Gastrocnemius medialis (tissue), 4 donors: Measurements from ENCODE around the gene LCE3E.

Experiments
- CTCF ChIP-seq, 5 experiments: fragments of 450-650 bp in 3 of 5; fragments of 200-600 bp in 2 of 5; sonication (generic) in 2 of 5; IDR thresholded peaks in 4 of 5; conservative IDR thresholded peaks in 1 of 5; 1 replicate in 4 of 5; 2 replicates in 1 of 5; pipeline ENCODE4 v1.5.1; 2016 to 2019; ENCODE audit warnings: antibody characterized with exemption in 5 of 5, mild to moderate bottlenecking in 3 of 5, moderate library complexity in 3 of 5
- POLR2A ChIP-seq, 2 donors: fragments of 450-650 bp; IDR thresholded peaks; one replicate each; pipeline ENCODE4 v1.6.1; 2017; ENCODE audit warnings: antibody characterized with exemption in 2 of 2, mild to moderate bottlenecking in 2 of 2, moderate library complexity in 2 of 2

GRCh38 chr1:152525080-152525641 lies 41.4 kb downstream of the LCE3E start:
- no peak for TF ChIP-seq CTCF (IDR thresholded peaks at IDR 0.05 in 4 of 5, conservative IDR thresholded peaks at IDR 0.05 in 1 of 5)
- no peak for TF ChIP-seq POLR2A (IDR thresholded peaks at IDR 0.05)
